HG02885 (cell line): Measurements from ENCODE around the gene EGR1.

ENCODE experiments used
- ATAC-seq: cut with Tn5 transposase; IDR thresholded peaks from one replicate; pipeline ENCODE4 v1.9.1; 2021; ENCODE audit warnings: mild to moderate bottlenecking; ENCODE audit not compliant: unreplicated experiment, poor library complexity

The EGR1 gene

DNA sequence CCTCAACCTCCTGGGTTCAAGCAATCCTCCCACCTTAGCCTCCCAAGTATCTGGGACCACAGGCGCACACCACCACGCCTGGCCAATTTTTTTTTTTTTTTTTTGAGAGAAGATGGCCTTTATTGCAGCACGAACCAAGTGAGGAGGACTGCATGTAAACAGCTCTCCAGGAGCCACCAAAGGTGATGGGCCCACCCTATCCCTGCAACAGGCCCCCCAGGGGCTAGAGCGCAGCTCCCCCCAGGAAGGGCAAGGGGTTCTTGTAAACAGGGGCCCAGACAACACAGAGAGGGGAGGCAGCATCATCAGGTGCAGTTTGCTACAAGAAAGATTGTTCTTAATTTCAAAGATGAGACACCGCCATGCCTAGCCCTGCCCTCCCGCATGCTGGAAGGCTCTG, 12.6 kb upstream of the EGR1 start:
- no peak for ATAC-seq

- ATAC-seq: no peak
Measured at GRCh38 chr5:138453590-138453989, 11.7 kb upstream of the EGR1 start.

DNA sequence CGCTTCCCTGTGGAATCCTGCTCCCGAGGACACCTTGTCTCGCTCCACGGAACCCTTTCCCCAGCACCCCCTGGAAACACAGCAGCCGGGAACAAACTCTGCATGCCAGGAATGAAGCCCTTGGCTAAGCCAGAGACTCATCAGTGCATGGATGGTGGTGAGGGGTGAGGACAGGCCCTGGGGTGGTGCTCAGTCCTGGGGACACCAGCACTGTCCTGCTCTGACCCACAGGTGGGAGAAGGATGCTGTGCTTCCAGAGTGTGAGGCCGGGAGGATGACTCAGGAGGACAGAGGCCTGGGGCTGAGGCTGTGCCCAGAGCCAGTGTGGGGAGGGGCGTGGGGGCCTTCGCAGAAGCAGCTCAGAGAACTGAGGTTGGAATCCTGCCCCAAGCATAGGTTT, 11.2 kb upstream of the EGR1 start:
- no peak for ATAC-seq

DNA sequence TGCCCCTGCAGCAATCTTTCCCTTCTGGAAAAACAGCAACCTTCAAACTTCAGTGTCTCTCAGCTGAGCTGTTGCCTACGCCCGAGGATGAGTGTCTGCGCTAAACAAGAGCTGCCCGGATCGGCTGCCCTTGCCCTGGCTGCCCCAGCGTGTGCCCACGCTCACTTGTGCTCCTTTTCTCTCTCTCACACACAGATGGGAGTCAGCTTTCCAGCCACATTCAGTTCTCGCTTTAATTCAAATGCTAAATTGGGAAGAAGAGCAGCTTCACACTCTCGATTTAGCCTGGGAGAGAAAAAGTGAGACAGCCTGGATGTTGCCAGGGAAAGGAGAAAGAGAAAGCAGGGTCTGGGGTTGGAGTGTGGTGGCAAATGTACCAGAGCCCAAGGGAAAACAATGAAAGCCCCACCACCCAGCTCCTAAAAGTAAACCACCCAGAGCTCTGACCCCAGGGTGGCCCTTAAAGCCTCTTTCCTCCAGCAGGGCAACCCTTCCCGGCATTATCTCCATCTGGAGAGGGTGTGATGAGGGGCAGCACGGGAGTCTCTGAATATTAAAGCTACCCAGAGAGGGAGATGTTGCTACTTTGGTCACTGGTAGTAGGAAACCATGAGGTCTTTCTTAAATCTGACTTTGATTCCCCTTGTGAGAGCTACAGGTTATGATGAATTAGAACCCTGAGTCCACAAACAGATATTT, 9.9 kb upstream of the EGR1 start:
- no peak for ATAC-seq

DNA sequence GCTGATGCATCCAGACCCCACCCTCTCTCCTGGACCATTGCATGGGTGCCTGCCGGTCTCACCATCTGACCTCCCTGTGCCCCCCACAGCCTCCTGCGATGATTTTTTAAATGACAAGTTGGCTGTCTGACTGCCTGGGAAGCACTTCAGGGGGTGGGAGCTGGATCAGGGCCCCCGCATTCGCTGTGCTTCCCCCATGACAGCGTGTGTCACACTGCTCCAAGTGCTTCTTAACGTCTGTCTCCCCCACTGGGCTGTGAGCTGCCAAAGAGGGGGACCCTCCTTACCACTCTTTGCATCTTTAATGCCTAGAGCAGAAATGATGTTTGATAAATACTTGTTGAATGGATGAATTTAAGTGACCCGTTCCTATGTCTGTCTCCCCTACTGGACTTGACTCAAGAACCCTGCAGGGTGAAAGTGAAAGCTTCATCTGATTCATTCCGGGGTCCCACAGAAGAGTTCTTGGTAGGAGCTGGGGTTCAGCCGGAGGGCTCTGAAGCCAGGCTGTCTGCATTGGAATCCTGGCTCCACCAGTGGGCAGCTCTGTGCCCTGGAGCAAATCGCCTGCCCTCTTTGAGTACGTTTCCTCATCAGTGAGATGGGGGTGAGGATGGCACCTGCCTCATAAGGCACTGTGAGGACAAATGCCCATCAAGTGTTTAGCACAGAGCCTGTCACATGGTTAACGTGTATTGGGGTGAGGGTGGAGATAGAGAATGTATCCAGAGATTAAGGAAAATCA, 7.6 kb upstream of the EGR1 start:
- ATAC-seq: no peak

DNA sequence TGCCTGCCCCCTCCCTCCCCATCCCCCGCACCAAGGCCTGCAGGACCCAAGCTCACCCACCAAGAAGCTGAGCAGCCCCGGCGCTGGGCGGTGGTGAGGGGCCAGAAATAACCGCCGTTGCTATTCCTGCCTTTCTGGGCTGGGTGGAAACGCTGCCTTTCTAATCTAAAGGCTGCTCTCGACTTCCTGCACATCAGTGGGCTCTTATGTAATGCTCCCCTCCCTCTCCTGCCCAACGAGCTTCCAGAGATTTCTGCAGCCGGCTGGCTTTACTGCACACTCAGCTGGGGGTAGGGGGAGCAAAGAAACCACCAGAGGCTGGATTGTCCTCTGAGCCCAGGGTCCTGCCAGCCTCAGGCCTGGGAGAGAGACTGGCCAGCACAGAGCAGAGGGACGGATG, 6.9 kb upstream of the EGR1 start:
- ATAC-seq: no peak

DNA sequence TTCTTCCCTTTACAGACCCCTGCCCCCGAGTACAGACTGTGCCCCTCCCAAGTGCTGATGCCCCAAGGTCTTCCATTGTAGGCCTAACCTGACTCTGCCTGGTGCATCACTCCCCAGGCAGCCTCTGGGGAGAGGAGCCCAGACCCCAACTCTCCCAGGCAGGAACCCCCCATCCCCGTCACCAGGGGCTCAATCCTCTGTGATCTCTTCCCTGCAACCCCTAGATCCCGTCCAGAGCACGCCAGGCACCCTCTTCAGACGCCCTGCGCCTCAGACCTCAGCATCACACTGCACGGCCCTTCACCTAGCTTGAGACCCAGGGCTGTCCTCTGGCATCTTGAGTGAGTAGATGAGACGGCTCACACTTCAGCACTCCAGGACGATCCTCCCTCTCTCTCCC, 6.4 kb upstream of the EGR1 start:
- ATAC-seq: no peak

DNA sequence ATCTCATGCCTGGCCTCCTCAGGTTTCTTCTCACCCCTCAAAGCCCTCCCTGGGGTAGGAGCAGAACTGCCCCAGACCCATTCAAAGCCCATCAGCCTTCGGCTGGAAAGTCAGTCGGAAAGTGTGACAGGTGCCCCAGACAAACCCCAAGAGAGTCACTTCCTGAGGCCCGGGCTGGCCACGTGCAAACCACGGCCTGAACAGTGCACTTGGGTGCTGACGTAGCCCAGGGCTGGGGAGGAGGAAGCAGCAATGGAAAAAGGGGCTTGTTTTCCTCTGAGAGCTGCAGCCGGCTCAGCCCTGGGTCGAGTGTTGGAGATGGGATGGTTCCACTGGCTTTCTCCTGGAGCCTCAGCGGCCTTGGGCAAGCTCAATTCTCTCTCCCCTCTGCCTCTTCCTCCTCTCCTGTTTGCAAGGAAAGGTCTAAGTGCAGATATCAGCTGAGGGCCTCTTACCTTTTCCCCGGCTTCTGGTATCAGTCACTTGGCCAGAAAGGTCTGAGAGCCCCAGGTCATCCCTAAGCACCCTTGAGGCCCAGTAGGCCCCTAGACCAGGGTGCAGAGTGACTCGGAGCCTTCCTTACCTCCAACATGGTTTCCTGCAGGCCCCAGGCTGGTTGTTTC, 5.9 kb upstream of the EGR1 start:
- ATAC-seq: no peak

- no peak for ATAC-seq
Measured at GRCh38 chr5:138460032-138460693, 5.1 kb upstream of the EGR1 start.

GRCh38 chr5:138461343-138462125, 3.7 kb upstream of the EGR1 start:
- no peak for ATAC-seq

DNA sequence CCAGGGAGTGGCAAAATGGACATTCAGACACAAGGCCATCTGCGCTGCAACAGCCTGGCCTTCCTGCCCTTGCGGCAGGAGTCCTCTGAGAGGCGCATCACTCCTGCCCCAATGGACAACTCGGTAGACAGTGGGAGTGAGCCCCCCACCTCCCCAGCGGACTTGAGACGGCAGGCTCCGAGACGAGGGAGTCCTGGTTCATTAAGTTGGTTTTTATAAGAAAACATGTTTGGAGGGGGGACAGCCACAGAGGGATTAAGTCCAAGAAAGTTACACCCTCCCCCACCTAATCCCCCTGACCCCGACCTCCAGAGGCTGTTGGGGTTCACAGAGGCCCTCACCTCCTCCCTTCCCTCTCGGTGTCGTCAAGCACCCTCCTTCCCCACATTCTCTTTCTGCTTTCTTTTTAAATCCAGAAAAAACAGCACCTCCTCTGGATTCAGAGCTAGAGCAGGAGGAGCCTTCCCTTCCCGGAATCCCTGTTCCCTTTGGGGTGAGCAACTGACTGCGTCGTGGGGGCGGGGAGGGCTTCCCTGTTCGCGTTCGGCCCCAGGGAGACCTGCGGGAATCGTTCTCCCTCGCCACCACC, 1.8 kb upstream of the EGR1 start:
- no peak for ATAC-seq

GRCh38 chr5:138464008-138464387, 1.3 kb upstream of the EGR1 start:
- ATAC-seq: peak; percentile 52

DNA sequence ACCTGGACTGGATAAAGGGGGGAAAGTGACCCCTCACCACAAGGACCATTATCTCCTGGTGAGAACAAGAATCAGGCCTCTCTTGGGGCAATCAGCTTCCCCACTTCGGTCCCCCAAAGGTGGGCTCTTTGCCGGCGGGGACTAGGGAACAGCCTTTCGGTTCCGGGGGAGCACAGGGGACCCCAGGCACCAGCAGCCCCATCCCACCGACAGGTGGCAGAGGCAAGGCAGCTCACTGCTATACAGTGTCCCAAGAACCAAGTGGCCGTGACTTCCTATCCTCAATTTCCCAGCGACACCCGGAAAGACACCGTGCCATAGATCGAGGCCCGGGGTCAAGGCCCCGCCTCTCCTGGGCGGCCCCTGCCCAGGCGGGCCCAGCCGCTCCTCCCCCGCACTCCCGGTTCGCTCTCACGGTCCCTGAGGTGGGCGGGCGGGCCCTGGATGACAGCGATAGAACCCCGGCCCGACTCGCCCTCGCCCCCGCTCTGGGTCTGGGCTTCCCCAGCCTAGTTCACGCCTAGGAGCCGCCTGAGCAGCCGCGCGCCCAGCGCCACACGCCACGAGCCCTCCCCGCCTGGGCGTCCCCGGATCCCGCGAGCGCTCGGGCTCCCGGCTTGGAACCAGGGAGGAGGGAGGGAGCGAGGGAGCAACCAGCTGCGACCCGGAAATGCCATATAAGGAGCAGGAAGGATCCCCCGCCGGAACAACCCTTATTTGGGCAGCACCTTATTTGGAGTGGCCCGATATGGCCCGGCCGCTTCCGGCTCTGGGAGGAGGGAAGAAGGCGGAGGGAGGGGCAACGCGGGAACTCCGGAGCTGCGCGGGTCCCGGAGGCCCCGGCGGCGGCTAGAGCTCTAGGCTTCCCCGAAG, 655 bp upstream of the EGR1 start:
- peak; percentile 75 for ATAC-seq

DNA sequence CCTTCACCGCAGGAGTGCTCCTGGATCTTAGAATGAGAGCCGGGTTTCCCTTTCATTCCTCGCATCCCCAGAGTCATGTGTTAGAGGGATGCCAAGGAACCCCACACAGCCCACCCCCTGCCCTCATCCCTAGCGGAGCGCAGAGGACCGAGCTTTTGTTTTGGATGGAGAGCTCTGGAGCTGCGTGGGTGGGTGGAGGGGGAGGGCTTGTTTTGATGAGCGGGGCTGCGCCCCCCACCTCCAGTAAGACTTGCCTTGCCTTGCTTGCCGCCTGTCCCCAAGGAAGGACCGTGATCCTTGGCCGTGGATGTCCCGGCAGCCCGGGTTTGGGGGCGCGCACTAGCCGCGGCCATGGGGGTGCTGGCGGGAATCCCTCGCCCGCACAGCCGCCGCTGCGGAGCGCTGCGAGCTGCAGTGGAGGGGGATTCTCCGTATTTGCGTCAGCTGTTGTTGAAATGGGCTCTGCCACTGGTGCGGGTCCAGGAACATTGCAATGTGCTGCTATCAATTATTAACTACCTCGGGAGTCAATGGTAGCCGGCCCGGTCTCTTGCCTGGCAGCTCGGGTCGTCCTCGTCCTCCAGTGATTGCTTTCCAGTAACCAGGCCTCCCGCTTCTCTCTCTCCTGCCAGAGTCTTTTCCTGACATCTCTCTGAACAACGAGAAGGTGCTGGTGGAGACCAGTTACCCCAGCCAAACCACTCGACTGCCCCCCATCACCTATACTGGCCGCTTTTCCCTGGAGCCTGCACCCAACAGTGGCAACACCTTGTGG, 1.0 kb downstream of the EGR1 start:
- ATAC-seq: no peak

GRCh38 chr5:138466900-138467710, 1.8 kb downstream of the EGR1 start:
- no peak for ATAC-seq

- ATAC-seq: no peak
Measured at GRCh38 chr5:138467711-138468132, 2.4 kb downstream of the EGR1 start.

DNA sequence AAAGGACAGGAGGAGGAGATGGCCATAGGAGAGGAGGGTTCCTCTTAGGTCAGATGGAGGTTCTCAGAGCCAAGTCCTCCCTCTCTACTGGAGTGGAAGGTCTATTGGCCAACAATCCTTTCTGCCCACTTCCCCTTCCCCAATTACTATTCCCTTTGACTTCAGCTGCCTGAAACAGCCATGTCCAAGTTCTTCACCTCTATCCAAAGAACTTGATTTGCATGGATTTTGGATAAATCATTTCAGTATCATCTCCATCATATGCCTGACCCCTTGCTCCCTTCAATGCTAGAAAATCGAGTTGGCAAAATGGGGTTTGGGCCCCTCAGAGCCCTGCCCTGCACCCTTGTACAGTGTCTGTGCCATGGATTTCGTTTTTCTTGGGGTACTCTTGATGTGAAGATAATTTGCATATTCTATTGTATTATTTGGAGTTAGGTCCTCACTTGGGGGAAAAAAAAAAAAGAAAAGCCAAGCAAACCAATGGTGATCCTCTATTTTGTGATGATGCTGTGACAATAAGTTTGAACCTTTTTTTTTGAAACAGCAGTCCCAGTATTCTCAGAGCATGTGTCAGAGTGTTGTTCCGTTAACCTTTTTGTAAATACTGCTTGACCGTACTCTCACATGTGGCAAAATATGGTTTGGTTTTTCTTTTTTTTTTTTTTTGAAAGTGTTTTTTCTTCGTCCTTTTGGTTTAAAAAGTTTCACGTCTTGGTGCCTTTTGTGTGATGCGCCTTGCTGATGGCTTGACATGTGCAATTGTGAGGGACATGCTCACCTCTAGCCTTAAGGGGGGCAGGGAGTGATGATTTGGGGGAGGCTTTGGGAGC, 3.1 kb downstream of the EGR1 start:
- no peak for ATAC-seq
